ENCODE results near the gene CLDN5.

GRCh38 chr22:19526076-19526701 is 2.0 kb upstream of the CLDN5 start:
- TF ChIP-seq REST (IDR thresholded peaks at IDR 0.05; ENCODE audit: insufficient read depth in 1 of 2, low read depth in 2 of 2, low read length in 2 of 2), result no peak
- TF ChIP-seq POLR2AphosphoS5 (IDR thresholded peaks at IDR 0.05; ENCODE audit: low read depth, low read length), result no peak
